B cell (primary cell): Measurements from ENCODE around the gene ITSN1. TPM values are rescaled to one million over a fixed set of nuclear protein-coding genes. Genes with fewer than 3 reads are reported as not detected.

ENCODE experiments used
- ATAC-seq: fragments of 200-7000 bp; cut with Tn5 transposase; one replicate; pipeline ENCODE4 v1.10.0; 2021; ENCODE audit warnings: low read depth, mild to moderate bottlenecking, moderate number of reproducible peaks, moderate library complexity
- CTCF ChIA-PET: fragments of 350-600 bp; sonication (Branson Sonifier 250); formaldehyde crosslinking; loops from one replicate; lab custom pipeline; 2021; ENCODE audit warnings: antibody characterized with exemption, inconsistent platforms; lab: Charles Lee
- POLR2A ChIA-PET: fragments of 350-600 bp; sonication (Branson Sonifier 250); formaldehyde crosslinking; loops from one replicate; lab custom pipeline; 2021; ENCODE audit warnings: antibody characterized with exemption; lab: Charles Lee
- DNase-seq: peaks from one replicate; pipeline ENCODE4 v3.0.0; 2013
- H2AFZ ChIP-seq: 2 replicates; pipeline ENCODE4 v1.6.1; 2012; ENCODE audit warnings: mild to moderate bottlenecking, low read depth, low read length; ENCODE audit not compliant: insufficient read depth, poor library complexity, severe bottlenecking
- H3K27ac ChIP-seq, 2 donors: 1 replicate in 1 of 2; 2 replicates in 1 of 2; pipeline ENCODE4 v1.5.1; 2012 to 2013; ENCODE audit warnings: low read length in 2 of 2, mild to moderate bottlenecking in 2 of 2, moderate library complexity in 1 of 2
- H3K27me3 ChIP-seq, 4 experiments: fragments of 200-600 bp in 1 of 4; sonication (generic) in 1 of 4; replicated peaks in 1 of 4; 1 replicate in 2 of 4; 2 replicates in 2 of 4; pipeline versions ENCODE4 v1.6.1 to v1.7.0; 2013 to 2016; ENCODE audit warnings: low read length in 3 of 4, mild to moderate bottlenecking in 2 of 4, mixed read lengths in 1 of 4, moderate library complexity in 1 of 4; ENCODE audit not compliant: insufficient read depth in 4 of 4, control insufficient read depth in 3 of 4; ENCODE audit errors: control extremely low read depth in 1 of 4
- H3K36me3 ChIP-seq, 2 experiments: replicated peaks in 1 of 2; 1 replicate in 1 of 2; 2 replicates in 1 of 2; pipeline versions ENCODE4 v1.6.1 to v1.7.1; 2013; ENCODE audit warnings: low read length in 1 of 2; ENCODE audit not compliant: insufficient read depth in 2 of 2, control insufficient read depth in 1 of 2; ENCODE audit errors: control extremely low read depth in 1 of 2, extremely low read depth in 1 of 2
- H3K4me1 ChIP-seq, 2 donors: fragments of 200-600 bp in 1 of 2; sonication (generic) in 1 of 2; 1 replicate in 1 of 2; 2 replicates in 1 of 2; pipeline versions ENCODE4 v1.5.1 to v1.6.1; 2013 to 2017; ENCODE audit warnings: low read length in 2 of 2; ENCODE audit not compliant: control insufficient read depth in 2 of 2, insufficient read depth in 2 of 2
- H3K4me2 ChIP-seq: replicated peaks from 2 replicates; pipeline ENCODE3; 2012; ENCODE audit warnings: mild to moderate bottlenecking, low read depth, low read length; ENCODE audit not compliant: poor library complexity, severe bottlenecking
- H3K4me3 ChIP-seq, 5 experiments: fragments of 200-600 bp in 1 of 5; sonication (generic) in 1 of 5; 1 replicate in 3 of 5; 2 replicates in 2 of 5; pipeline versions ENCODE4 v1.5.1 to v1.7.0; 2011 to 2016; ENCODE audit warnings: low read length in 4 of 5, mild to moderate bottlenecking in 4 of 5, low read depth in 2 of 5, control low read depth in 1 of 5, moderate library complexity in 1 of 5; ENCODE audit not compliant: insufficient read depth in 1 of 5; ENCODE audit errors: control extremely low read depth in 1 of 5, extremely low read depth in 1 of 5
- H3K79me2 ChIP-seq: fragments of 200-600 bp; sonication (generic); one replicate; pipeline ENCODE4 v1.6.0; 2016; ENCODE audit warnings: low read length; ENCODE audit not compliant: control insufficient read depth, insufficient read depth
- H3K9ac ChIP-seq: fragments of 200-600 bp; sonication (generic); 2 replicates; pipeline ENCODE4 v1.6.1; 2017; ENCODE audit warnings: mild to moderate bottlenecking, low read length, moderate library complexity
- H3K9me3 ChIP-seq, 3 donors: one replicate each; pipeline versions ENCODE4 v1.6.1 to v1.7.1; 2013; ENCODE audit warnings: low read length in 2 of 3; ENCODE audit not compliant: control insufficient read depth in 2 of 3, insufficient read depth in 1 of 3; ENCODE audit errors: control extremely low read depth in 1 of 3
- H4K20me1 ChIP-seq: 2 replicates; pipeline ENCODE4 v1.6.0; 2012; ENCODE audit warnings: mild to moderate bottlenecking, low read length; ENCODE audit not compliant: insufficient read depth, control insufficient read depth, poor library complexity, severe bottlenecking
- H3K27ac Mint-ChIP-seq: one replicate; pipeline ENCODE4 v1.8.0; 2021; ENCODE audit warnings: mixed read lengths
- H3K27me3 Mint-ChIP-seq: one replicate; pipeline ENCODE4 v1.8.0; 2021; ENCODE audit warnings: mixed read lengths
- H3K4me1 Mint-ChIP-seq: one replicate; pipeline ENCODE4 v1.8.0; 2021; ENCODE audit warnings: mixed read lengths
- H3K4me3 Mint-ChIP-seq: one replicate; pipeline ENCODE4 v1.8.0; 2021; ENCODE audit warnings: mixed read lengths
- H3K9me3 Mint-ChIP-seq: one replicate; pipeline ENCODE4 v1.8.0; 2022; ENCODE audit warnings: mixed read lengths; ENCODE audit not compliant: insufficient read depth
- EZH2 ChIP-seq: IDR thresholded peaks from 2 replicates; pipeline ENCODE4 v1.6.1; 2012; ENCODE audit warnings: borderline replicate concordance, low read depth, mild to moderate bottlenecking, moderate library complexity, low read length; ENCODE audit not compliant: insufficient read depth, poor library complexity, severe bottlenecking
- WGBS: methylation state at CpG from one replicate; pipeline ENCODE4 v1.1.5; 2013; ENCODE audit warnings: missing lambda C conversion rate; ENCODE audit not compliant: insufficient coverage; 5-methylcytosine and 5-hydroxymethylcytosine counted together
- intact Hi-C: fragments of 100-400 bp; cut with micrococcal nuclease; formaldehyde crosslinking; loops from one replicate; pipeline ENCODE4 v1.10.0; 2022
- polyA plus RNA-seq: library from polyadenylated mRNA; depleted of rRNA; stranded (reverse); fragments of >200 nt; gene quantifications from 2 replicates; pipeline ENCODE4 v1.2.3, GENCODE V29; 2012
- total RNA-seq, 2 donors: library from RNA; stranded (reverse); fragments of 120-200 nt in 1 of 2; gene quantifications; 1 replicate in 1 of 2; 2 replicates in 1 of 2; pipeline versions ENCODE4 v1.2.3 to v1.2.4, GENCODE V29; 2013 to 2022
- TF ChIP-seq, protein P1 (sequence below): fragments of 200-600 bp; IDR thresholded peaks from one replicate; pipeline ENCODE4 v1.8.0; 2022; ENCODE audit warnings: antibody characterized with exemption, mild to moderate bottlenecking

The ITSN1 gene
- total and polyA plus RNA-seq, 2 donors (not counting 1 experiment from before 2014, with no cell fraction given), result 0.31 to 2.4 TPM

DNA sequence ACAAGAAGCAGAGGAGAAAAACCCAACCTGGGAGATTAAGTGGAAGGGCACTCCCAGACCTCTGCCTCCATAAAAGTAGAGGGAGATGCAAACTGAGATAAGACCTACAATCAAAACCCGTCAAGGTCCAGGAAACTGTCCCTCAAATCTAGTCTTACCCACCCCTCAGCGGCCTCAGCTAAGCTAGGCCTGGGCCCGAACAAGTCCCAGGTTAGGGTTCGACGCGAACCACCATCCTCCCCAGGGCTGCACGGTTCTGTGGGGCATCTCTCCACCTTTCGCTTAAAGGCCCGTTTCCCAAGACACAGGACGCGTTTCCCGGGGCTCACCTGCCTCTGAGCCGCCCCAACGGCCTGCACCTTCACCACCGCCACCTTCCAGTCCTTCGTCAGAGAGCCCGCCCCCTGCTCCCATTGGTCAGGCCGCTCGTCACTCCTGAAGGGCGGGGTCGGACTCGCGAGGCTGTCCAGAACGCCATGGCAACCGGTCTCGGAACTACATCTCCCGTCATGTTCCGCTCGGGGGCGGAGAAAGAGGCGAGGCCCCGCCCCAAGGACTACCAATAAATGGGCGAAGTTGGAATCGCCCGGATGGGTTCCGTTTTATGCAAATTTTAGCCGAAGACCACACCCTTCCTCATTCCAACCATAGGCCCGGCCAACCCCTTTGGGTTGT is 812 bp upstream of the ITSN1 start, which contains the start of gene CRYZL1:
Gene CRYZL1, minus strand, starts transcription at position 390 of the 675 bp plus-strand sequence. CDS start 10,190 bp downstream, outside the sequence.
- TF ChIP-seq, protein P1, sequence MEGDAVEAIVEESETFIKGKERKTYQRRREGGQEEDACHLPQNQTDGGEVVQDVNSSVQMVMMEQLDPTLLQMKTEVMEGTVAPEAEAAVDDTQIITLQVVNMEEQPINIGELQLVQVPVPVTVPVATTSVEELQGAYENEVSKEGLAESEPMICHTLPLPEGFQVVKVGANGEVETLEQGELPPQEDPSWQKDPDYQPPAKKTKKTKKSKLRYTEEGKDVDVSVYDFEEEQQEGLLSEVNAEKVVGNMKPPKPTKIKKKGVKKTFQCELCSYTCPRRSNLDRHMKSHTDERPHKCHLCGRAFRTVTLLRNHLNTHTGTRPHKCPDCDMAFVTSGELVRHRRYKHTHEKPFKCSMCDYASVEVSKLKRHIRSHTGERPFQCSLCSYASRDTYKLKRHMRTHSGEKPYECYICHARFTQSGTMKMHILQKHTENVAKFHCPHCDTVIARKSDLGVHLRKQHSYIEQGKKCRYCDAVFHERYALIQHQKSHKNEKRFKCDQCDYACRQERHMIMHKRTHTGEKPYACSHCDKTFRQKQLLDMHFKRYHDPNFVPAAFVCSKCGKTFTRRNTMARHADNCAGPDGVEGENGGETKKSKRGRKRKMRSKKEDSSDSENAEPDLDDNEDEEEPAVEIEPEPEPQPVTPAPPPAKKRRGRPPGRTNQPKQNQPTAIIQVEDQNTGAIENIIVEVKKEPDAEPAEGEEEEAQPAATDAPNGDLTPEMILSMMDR, result no peak
- no peak for TF ChIP-seq EZH2
- no peaks in the 10 kb centered on the region for H3K9me3 Mint-ChIP-seq
- Histone ChIP-seq H3K79me2 (peaks cover 45% of the 10 kb centered on the region), H3K9me3 (no peaks in the 10 kb centered on the region), H3K4me3 (peak within 1 kb of the TSS; percentile 71 to 91 (median 79)), H3K27ac (peak within 1 kb of the TSS; percentile 84 to 90), H3K4me2 (peak within 1 kb of the TSS; percentile 76), H3K36me3 (peaks cover 0 to 1% of the 10 kb centered on the region in 2 experiments), H3K27me3 (peaks cover 0 to 27% (median 19%) of the 10 kb centered on the region in 4 experiments), H3K9ac (peak within 1 kb of the TSS; percentile 68), H4K20me1 (peaks cover 20% of the 10 kb centered on the region), H3K4me1 (peaks cover 16 to 20% of the 10 kb centered on the region in 2 donors), H2AFZ (peak within 1 kb of the TSS; percentile 92)
- peak; percentile 100 for DNase-seq
- ATAC-seq, result peak; percentile 77
- H3K27me3 Mint-ChIP-seq, result peaks cover 22% of the 10 kb centered on the region
- peak within 1 kb of the TSS; percentile 97 for H3K27ac Mint-ChIP-seq
- intact Hi-C loops, result loop anchor here (1.0 to 5.0 kb wide), 7 partner anchors 53 to 1364 kb away; partner anchors contain the start of genes CFAP298, DONSON, MIS18A and MRPS6
- peak within 1 kb of the TSS; percentile 94 for H3K4me3 Mint-ChIP-seq
- ChIA-PET CTCF (no interaction called here), POLR2A (interaction anchor here (0.6 kb wide), 1 partner anchor 28 kb away, joined by 6 read pairs; no protein-coding TSS in a partner anchor)
- H3K4me1 Mint-ChIP-seq, result peaks cover 27% of the 10 kb centered on the region
- under 1% methylated on average over 37 of the region's 38 CpGs for WGBS
